ENCODE measurements around the gene MRPL43.

The MRPL43 gene

DNA sequence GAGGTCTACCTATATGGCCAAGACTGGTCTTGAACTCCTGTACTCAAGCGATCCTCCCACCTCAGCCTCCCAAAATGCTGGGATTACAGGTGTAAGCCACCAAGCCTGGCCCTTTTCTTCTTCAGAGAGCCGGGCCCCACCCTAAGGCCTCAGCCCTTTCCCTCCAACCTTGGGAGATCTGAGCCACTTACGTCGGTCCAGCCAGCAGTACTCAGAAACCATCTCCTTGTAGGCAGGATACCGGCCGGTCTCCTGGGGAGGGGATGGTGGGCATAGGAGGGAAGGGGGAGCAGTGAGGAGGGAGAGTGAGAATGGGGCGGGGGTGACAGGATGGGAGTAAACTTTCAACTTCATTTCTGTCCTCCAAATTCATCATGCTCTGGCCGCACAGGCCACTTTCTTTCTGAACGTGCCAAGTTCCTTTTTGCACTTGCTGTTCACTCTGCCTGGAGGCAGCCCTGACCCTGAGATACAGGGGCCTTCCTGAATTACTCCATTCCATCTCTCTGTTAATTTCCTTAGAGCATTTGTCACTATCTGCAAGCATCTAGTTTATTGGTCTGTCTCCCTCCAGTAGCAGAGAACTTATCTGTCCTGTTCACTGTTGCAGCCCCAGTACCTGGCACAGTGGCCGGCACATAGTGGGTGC, 33.3 kb upstream of the MRPL43 start:
- in situ Hi-C loops (cut with MboI; ENCODE audit: low sequenced_read_pairs), result no loop called here

DNA sequence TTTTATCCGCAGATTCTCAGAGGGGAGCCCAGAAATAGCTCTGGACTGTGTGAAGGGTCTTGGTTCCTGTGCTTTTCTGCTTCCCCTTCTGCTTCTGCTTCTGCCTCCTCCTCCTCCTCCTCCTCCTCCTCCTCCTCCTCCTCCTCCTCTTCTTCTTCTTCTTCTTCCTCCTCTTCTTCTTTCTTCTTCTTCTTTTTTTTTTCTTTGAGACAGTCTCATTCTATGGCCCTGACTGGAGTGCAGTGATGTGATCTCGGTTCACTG, 32.1 kb upstream of the MRPL43 start:
- in situ Hi-C loops (cut with MboI; ENCODE audit: low sequenced_read_pairs), result no loop called here

DNA sequence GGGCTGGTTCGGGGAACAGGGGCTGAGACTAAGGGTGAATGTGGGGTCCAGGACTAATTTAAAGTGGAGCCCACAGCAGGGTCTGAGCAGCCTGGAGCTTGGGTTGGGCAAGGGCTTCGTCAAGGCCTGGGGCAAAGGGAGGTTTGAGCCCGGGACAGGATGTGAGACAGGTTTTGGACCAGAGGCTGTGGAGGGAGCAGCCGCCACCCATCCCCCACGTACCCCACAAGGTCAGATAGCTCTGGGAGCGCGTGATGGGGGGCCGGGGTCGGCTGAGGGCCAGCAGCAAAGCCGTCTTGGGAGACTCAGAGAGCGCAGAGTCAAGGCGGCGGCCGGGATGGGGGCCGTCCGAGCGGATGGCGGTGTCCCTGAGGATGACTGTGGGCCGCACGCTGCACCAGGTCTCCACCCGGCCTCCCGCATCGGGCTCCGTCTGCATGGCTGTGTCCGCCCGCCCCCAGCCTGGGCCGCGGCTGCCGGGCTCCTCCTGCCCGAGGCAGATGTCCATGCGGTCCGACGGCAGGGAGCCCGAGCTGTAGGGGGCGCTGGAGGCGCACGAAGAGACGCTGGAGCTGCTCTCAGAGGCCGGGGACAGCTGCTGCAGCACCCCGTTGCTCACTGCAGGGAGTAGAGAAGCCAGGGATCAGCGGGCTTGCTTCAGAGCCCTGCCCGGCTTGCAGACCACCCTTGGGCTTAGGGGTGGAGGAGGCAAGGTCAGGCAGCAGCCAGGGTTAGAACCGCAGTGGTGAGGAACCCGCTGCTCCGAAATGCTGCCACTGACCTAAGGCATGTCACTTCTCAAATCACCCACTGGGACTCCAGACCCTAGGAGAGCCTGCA, 31.5 kb upstream of the MRPL43 start:
- in situ Hi-C loops (cut with MboI; ENCODE audit: low sequenced_read_pairs), result no loop called here

DNA sequence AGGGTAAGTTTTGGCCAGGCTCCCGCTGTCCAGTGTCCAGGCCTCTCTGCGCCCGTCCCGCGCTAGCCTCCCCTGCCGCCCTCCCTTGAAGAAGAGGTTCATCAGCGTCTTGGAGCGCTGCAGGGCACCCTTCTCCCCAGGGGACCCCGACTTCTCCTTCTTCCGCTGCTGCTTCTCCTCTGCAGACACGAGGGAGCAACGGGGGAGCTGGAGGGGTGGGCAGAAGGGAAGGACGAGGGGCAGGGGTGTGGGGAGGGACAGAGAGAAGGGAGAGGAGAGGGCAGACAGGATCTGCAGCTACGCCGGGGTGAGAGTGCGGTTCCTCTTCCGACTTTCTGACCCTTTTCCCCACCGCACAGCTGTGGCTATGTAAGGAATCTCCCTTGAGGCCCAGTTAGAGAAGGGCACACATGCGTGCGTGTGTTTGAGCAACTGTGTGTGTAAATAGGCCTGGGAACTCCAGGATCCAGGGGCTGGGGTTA, 30.9 kb upstream of the MRPL43 start:
- in situ Hi-C loops (cut with MboI; ENCODE audit: low sequenced_read_pairs), result no loop called here

DNA sequence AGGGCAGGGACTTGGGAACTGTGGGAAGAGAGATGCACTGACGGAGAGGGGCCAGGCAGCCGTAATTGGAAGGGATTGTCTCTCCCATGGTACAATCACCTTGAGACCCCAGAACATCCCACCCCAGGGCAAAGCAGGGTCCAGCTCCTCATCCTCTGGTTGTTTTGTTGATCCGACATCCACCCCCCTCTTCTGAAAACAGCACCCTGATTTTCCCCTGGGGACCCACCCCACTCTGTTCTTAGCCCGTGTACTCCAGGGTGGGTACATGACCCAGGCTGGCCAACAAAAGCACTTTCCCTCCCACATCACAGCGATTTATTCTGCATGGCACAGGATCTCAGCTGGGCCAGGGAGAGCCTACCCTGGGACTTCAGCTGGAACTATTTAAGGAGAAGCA, 29.5 kb upstream of the MRPL43 start:
- in situ Hi-C loops (cut with MboI; ENCODE audit: low sequenced_read_pairs), result no loop called here

DNA sequence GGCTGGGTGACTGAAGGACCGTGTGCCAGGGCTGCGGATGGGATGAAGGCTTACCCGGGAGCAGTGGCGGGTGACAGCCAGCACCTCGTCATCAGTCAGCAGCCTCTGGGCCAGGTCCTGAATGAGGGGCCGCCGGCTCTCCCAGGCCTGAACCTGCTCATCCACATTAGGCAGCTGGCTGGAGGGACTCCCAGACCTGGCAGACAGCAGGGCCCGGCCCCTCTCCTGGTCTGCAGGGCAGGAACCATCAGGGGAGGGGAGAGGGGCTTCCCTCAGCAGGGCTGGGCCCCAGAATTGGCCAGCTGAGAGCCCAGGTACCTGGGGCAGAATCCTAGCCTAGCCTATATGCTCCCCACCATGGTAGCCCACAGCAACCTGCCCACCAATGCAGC, 28.3 kb upstream of the MRPL43 start:
- in situ Hi-C loops (cut with MboI; ENCODE audit: low sequenced_read_pairs), result no loop called here

DNA sequence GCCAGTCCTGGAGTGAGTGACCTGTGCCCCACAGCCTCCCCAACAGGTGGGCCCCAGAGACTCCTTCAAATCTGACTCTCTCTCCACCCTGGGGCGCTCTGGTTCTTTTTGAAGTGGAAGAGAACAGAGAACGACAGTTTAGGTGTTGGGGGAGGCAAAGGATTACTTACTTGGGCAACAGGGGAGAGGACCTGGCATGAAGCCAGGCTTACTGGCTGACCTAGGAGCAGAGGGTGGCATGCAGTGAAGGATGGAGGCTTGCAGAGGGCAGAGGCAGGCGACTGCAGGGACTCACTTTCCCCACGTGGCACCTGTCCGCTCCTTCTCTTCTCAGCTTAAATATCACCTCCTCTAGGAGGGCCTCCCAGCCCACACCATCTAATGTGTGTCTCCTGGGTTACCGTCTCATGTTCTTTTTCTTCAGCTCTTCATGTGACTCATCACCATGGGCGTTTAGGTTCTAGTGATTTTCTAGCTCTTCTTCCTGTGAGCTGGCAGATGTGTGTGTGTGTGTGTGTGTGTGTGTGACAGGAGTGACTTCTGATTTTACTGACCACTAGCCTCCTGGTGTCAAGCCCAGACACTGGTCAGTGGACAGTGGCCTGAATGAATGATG, 27.8 kb upstream of the MRPL43 start:
- in situ Hi-C loops (cut with MboI; ENCODE audit: low sequenced_read_pairs), result no loop called here

DNA sequence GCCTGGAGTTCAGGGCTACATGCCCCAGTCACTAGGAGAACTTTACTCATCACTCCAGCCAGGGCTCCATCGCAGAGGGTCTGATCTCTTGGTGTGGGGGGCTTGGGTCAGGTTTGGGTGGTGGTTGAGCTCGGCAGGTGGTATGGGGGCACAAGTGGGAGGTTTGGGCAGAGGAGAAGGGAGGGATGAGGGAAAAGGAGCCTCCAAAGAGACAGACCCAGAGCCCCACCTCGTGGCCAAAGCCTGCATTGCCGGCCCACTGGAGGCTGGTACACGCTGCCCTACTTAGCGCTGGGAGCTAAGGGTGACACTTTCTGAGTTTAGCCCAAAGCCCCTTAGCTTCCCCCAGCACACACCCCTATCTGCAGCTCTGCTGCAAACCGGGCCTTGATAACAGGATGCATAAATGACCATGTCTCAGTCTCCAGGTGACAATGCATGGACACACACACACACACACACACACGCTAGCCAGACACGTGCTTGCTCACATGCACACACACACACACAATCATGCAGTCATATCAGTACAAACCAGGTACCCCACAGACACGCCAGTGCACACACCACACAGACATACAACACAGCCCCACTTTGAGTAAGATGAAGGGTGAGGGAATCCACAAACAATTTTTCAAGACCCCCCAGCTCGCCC, 27.1 kb upstream of the MRPL43 start:
- in situ Hi-C loops (cut with MboI; ENCODE audit: low sequenced_read_pairs), result no loop called here

DNA sequence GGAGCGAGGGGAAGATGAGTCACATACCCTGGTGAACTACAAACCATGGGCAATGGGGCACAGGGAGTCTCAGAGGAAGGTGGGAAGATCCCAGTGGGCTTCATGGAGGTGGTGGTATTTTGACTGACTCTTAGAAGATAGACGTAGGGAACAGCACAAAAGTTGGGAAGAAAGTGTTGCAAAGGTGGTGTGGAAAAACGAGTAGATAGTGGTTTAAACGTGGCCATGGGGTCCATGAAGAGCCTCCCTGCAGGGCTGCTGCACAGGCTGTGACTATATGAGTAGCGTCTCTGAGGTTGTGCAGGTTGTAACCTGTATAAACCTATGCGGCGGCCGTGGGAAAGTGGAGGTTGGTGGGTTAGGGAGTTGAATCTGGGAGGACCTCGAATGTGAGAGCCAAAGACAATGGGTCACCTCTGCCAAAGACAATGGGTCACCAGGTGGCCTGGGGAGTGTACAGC, 26.1 kb upstream of the MRPL43 start:
- in situ Hi-C loops (cut with MboI; ENCODE audit: low sequenced_read_pairs), result no loop called here

DNA sequence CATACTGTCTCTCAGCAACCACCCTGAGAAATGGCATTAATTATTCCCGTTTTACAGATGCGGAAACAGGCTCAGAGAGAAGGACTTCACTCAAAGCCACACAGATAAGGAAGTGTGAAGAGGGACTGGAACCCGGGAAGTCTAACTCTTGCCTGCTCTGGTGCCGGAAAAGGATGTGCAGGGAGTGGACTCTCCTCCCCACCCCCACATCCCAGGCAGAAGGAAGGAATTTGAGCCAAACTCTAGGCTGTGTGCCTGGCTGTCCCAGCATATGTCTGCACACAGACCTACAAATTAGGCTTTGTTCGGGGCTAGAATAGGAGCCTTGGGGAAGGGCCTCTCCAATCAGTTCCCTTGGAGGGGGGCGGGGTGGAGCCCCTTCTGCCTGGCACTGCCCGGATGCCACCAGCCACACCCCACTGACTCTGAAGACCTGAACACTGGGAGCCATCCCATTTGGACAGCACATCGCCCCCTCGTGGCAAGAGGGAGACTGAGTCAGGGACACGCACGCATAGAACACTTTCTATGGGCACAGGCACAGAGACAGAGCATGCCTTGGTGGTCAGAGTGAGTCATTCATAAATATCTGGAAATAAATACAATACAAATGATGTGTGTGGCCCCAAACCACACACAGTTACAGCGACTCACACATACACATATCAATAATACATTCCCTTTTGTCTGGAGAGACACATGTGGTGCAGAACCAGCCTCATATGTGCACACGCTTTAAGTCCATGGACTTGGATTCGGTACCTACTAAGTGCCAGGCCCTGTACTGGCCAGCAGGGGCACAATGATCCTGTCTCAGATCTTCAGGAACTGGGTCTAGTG, 25.4 kb upstream of the MRPL43 start:
- in situ Hi-C loops (cut with MboI; ENCODE audit: low sequenced_read_pairs), result no loop called here

DNA sequence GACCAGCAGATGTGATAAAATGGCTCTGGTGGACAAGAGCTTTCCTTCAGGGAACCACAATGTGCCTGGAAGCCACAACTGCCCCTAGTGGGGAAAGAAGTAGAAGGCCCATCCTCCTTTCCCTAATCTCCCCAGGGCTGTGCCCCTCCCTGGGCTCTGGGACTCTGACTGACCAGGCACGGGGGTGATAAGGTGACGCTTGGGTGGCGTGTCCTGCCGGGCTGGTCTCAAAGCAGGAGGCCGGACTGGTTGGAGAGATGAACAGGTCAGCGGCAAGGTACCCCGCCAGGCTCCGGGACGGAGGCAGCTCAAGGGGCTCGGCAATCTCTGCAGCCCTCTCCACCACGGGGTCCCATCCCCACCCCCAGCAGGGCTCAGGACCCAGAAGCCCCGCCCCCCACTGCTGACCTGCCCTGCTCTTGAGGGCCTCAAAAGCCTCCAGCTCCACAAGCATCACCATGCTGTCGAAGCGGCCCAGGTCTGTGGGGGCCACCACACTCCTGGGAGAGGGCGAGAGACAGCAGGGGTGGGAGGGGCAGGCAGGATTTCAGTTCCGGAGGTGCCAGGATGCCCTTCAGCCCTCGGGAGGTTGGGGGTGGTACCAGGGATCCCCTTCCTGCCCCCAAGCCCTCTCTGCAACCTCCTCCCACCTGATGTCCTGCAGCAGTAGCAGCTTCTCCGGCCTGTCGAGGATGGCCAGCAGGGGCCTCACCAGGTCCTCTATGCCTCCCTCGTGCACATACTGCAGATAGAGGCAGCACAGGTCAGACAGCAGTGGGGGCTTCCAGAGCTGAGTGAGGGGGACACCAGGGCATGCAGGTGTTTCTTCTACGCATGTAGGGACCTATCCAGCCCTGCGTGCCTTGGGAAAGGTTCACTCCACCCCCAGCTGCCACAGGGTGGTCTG, 24.5 kb upstream of the MRPL43 start:
- in situ Hi-C loops (cut with MboI; ENCODE audit: low sequenced_read_pairs), result no loop called here

DNA sequence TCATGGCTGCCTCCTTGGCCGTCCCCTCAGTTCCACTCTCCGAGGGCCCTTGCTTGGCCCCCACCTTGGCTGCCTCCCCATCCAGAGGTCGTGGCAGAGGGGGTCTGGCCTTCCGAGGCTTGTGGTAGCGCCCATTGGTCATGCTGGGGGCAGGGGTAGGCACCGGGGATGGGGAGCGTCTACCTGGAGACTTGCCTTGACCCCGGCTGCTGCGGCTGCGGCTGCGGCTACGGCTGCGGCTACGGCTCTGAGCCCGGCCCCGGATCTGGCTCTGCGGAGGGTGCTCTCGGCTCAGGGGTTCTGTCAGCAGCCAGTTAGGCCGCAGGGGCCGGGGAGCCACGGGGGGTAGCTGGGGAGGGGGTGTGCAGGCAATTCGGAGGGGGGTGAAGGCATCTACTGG, 23.0 kb upstream of the MRPL43 start:
- in situ Hi-C loops (cut with MboI; ENCODE audit: low sequenced_read_pairs), result no loop called here

DNA sequence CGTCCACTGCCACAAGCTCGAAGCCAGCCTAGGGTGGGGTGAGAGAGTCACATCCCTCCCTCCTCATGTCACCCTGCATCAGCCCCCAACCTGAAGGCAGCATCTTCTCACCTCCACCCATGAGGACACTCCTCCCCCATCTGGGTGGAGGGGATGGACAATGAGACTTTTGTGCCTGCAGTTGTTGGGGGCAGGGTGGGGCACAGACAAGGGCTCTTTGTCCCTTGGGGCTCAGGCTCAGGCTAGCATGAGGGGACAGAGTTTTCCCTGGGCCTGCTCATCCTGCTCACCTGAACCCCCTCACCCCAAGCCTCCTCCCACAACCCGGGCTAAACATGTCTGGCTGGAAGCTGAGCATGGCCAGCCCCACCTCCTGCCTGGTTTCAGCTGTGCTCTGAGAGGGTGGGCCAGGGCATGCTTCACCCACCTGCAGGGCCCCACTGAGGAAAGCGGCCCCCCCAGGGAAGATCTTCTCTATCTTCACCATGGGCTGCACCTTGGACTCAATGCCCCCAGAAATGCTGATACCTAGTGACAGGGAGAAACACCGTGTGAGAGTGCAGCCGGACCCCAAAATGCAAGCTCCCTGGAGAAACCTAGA, 21.6 kb upstream of the MRPL43 start:
- in situ Hi-C loops (cut with MboI; ENCODE audit: low sequenced_read_pairs), result no loop called here

DNA sequence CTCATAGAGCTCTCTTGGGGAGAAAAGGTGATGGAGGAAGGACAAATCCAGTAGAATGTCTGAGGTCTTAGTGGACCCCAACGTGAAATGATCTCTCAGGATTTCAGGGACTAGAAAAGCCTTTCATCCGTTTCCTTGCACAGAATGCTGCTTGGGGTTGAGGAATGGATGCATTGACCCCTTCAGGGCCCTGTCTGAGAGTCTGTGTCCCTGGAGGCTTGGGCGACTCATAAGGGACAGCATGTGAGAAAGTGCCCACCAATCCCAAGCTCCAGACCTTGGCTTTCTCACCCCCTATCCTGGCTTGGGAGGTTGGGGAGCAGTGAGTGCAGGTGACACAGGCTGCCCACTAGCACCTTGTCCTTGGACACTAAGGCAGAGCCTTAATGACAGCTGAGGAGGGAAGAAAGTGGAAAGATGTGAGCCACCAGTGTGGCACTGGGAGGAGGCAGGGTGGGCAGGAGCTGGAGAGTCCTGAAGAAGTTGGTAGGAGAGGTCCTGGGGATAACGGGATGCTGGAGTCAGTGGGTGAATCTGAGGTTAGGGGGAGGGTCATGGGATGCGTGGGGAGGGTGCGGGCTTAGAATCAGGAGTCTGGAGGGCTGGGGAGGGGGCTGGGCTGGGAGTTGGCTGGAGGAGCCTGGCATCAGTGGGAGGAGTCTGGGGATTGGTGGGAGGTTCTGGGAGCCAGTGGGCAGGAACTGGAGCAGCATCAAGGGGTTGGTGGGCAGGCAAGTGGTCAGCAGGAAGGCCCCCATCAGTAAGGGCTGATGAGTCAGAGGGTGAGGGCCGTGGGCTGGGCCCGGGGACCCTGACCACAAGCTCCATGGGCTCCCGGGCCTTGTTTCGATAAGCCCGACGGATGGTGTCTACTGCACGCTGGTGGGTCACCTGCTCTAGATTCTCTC, 20.9 kb upstream of the MRPL43 start:
- in situ Hi-C loops (cut with MboI; ENCODE audit: low sequenced_read_pairs), result no loop called here

DNA sequence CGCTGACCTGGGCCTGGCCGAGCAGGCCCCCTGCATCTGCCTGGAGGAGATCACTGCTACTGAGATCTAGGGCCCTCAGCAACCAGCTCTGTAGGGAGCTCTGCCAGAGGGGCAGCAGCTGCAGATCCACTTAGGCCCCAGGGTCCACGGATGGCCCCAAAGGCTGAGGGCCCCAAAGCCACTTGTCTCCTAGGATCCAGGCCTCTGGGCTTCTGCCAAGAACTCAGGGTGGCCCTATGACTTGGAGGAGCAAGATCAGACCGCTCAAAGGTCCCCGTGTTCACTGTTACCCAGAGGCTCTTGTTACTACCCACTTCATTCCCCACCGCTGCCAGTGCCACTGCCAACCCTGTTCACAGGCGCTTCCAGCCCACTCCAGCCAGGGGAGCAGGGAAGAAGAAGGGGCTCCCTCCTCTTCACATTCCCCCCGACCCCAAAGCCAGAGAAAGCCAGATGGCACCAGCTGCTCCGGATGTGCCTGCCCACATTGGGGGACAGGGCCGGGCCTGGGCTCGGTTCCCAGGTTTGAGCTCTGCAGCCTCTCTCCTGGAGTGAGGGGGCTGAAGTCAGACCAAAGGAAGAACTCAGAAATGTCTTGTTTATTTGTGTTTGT, 19.9 kb upstream of the MRPL43 start:
- in situ Hi-C loops (cut with MboI; ENCODE audit: low sequenced_read_pairs), result no loop called here

DNA sequence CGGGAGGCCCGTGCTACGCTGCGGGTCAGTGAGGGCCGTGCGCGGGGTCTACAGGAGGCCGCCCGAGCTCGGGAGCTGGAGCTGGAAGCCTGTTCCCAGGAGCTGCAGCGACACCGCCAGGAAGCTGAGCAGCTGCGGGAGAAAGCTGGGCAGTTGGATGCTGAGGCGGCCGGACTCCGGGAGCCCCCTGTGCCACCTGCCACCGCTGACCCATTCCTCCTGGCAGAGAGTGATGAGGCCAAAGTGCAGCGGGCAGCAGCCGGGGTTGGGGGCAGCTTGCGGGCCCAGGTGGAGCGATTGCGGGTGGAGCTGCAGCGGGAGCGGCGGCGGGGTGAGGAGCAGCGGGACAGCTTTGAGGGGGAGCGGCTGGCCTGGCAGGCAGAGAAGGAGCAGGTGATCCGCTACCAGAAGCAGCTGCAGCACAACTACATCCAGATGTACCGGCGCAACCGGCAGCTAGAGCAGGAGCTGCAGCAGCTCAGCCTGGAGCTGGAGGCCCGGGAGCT, 19.3 kb upstream of the MRPL43 start:
- in situ Hi-C loops (cut with MboI; ENCODE audit: low sequenced_read_pairs), result no loop called here

DNA sequence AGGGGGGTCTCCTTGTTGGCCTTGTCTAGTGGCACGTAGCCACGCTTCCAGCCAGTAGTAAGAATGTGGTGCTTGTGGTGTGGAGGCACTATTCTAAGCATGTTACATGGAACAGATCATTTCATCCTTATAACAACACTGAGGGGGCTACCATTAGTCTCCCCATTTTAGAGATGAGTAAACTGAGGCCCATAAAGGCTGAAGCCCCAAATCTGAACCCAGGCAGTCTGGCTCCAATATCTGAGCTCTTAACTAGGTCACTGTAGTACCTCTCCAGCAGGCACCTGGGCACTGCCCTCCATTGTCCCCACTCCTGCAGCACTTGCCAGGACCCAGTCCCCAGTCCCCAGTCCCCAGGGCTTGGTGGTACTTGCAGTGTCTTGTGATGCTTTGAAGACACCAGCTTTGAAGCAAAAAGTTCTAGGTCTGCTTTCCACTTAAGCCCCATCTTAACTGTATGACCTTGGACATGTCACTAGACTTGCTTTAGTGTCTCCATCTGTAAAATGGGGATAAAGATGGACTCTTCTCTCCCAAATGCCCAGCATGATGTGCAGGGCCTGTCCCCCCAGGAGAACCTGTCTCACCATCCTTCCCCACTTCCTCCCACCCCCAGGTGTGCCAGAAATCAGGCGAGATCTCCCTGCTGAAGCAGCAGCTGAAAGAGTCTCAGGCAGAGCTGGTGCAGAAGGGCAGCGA, 18.7 kb upstream of the MRPL43 start:
- in situ Hi-C loops (cut with MboI; ENCODE audit: low sequenced_read_pairs), result no loop called here
